Stomach (tissue), 9 donors: Measurements from ENCODE around the gene CC2D2B. TPM values are rescaled to one million over a fixed set of nuclear protein-coding genes. Genes with fewer than 3 reads are reported as not detected.

Experiments used
- DNase-seq, 2 donors: peaks; one replicate each; pipeline versions ENCODE4 v3.0.0 to v3.0.0-alpha.2; 2013 to 2019
- H3K27ac ChIP-seq, 5 donors: fragments of 200-600 bp in 4 of 5; sonication (generic) in 4 of 5; one replicate each; pipeline ENCODE4 v1.5.1; 2013 to 2019; ENCODE audit warnings: mild to moderate bottlenecking in 1 of 5, moderate library complexity in 1 of 5
- H3K27me3 ChIP-seq, 3 donors: fragments of 200-600 bp; sonication (generic); one replicate each; pipeline ENCODE4 v1.5.1; 2017 to 2019; ENCODE audit warnings: mixed run types in 1 of 3
- H3K36me3 ChIP-seq, 4 donors: fragments of 200-600 bp; sonication (generic); 1 replicate in 3 of 4; 2 replicates in 1 of 4; pipeline ENCODE4 v1.5.1; 2016 to 2019
- H3K4me1 ChIP-seq, 4 donors: fragments of 200-600 bp; sonication (generic); one replicate each; pipeline ENCODE4 v1.5.1; 2016 to 2019
- H3K4me3 ChIP-seq, 4 donors: fragments of 200-600 bp; sonication (generic) in 3 of 4; one replicate each; pipeline ENCODE4 v1.5.1; 2016 to 2019; ENCODE audit warnings: mild to moderate bottlenecking in 1 of 4
- H3K9me3 ChIP-seq, 4 donors: fragments of 200-600 bp; sonication (generic); one replicate each; pipeline ENCODE4 v1.5.1; 2016 to 2019
- EP300 ChIP-seq: sonication (generic); formaldehyde crosslinking; IDR thresholded peaks from one replicate; pipeline ENCODE4 v1.6.1; 2017; ENCODE audit warnings: antibody characterized with exemption
- POLR2A ChIP-seq, 4 donors: fragments of 450-650 bp; IDR thresholded peaks; one replicate each; pipeline ENCODE4 v1.6.1; 2016; ENCODE audit warnings: antibody characterized with exemption in 4 of 4, control low read depth in 2 of 4, mild to moderate bottlenecking in 1 of 4, moderate library complexity in 1 of 4
- POLR2AphosphoS5 ChIP-seq, 3 donors: sonication (generic); formaldehyde crosslinking; IDR thresholded peaks; one replicate each; pipeline ENCODE4 v1.6.1; 2016; ENCODE audit warnings: antibody characterized with exemption in 3 of 3
- WGBS, 5 donors: extraction: QIAGEN DNeasy Blood & Tissue Kit in 3 of 5; methylation state at CpG; one replicate each; pipeline versions ENCODE4 v1.1.5 to v1.1.7; 2013 to 2018; 5-methylcytosine and 5-hydroxymethylcytosine counted together
- intact Hi-C: fragments of 100-400 bp; cut with DNase I; formaldehyde crosslinking; loops from one replicate; pipeline ENCODE4 v1.15.1; 2023; ENCODE audit warnings: low total_unique reads
- polyA plus RNA-seq, 3 donors: library from polyadenylated mRNA; stranded (reverse); fragments of 200-250 nt; gene quantifications; one replicate each; pipeline ENCODE4 v1.2.3, GENCODE V29; 2013
- total RNA-seq, 5 donors: library from RNA; depleted of rRNA; stranded (reverse); fragments of >200 nt; gene quantifications; one replicate each; pipeline versions ENCODE4 v1.1.0 to v1.2.3, GENCODE V29; 2014 to 2016
- TF ChIP-seq, protein P1 (sequence below), 7 experiments: fragments of 450-650 bp in 4 of 7; fragments of 200-600 bp in 3 of 7; sonication (generic) in 3 of 7; IDR thresholded peaks; one replicate each; pipeline ENCODE4 v1.5.1; 2016 to 2019; ENCODE audit warnings: antibody characterized with exemption in 7 of 7, control low read depth in 2 of 7, mild to moderate bottlenecking in 1 of 7
- donor health status: healthy with polysubstance abuse.
- donor health status: Bipolar disorder and iron deficiency.
- donor health status: healthy.

Gene CC2D2B
- total and polyA plus RNA-seq, 8 donors = 0.12 to 9.2 (median 1.2) TPM; not detected in 3

DNA sequence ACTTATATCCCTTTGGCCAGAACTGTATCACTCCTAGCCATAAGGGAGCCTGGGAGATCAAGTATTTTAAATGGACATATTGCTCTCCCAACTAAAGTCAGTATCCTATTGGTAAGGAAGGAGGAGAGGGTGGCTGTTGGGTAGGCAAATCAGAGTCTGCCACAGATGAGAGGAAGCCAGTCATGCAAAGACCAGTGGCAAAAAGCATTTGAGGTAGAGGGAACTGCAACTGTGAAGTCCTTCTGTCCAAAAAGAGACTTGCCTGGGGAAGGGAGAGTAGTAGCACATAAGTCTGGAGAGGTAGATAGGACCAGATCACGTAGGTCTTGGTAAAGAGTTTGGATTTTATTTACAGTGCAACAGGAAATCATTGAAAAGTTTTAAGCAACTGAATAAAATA is 126.8 kb downstream of the CC2D2B start:
- no peak for DNase-seq
- no peaks in the 10 kb centered on the region for H3K36me3 ChIP-seq
- 89 to 100% (median 97%) methylated on average over 1 of the region's 1 CpG for WGBS, 5 donors
- no peak overlapping the region for H3K27ac ChIP-seq
- H3K4me3 ChIP-seq = no peak overlapping the region
- no peaks in the 10 kb centered on the region for H3K9me3 ChIP-seq
- H3K4me1 ChIP-seq = no peaks in the 10 kb centered on the region
- intact Hi-C loops = no loop called here
- no peaks in the 10 kb centered on the region for H3K27me3 ChIP-seq
- no peak for TF ChIP-seq EP300
- TF ChIP-seq, protein P1, sequence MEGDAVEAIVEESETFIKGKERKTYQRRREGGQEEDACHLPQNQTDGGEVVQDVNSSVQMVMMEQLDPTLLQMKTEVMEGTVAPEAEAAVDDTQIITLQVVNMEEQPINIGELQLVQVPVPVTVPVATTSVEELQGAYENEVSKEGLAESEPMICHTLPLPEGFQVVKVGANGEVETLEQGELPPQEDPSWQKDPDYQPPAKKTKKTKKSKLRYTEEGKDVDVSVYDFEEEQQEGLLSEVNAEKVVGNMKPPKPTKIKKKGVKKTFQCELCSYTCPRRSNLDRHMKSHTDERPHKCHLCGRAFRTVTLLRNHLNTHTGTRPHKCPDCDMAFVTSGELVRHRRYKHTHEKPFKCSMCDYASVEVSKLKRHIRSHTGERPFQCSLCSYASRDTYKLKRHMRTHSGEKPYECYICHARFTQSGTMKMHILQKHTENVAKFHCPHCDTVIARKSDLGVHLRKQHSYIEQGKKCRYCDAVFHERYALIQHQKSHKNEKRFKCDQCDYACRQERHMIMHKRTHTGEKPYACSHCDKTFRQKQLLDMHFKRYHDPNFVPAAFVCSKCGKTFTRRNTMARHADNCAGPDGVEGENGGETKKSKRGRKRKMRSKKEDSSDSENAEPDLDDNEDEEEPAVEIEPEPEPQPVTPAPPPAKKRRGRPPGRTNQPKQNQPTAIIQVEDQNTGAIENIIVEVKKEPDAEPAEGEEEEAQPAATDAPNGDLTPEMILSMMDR (IDR thresholded peaks at IDR 0.05) = no peak
- TF ChIP-seq POLR2A (IDR thresholded peaks at IDR 0.05) = no peak
- TF ChIP-seq POLR2AphosphoS5 (IDR thresholded peaks at IDR 0.05) = no peak

DNA sequence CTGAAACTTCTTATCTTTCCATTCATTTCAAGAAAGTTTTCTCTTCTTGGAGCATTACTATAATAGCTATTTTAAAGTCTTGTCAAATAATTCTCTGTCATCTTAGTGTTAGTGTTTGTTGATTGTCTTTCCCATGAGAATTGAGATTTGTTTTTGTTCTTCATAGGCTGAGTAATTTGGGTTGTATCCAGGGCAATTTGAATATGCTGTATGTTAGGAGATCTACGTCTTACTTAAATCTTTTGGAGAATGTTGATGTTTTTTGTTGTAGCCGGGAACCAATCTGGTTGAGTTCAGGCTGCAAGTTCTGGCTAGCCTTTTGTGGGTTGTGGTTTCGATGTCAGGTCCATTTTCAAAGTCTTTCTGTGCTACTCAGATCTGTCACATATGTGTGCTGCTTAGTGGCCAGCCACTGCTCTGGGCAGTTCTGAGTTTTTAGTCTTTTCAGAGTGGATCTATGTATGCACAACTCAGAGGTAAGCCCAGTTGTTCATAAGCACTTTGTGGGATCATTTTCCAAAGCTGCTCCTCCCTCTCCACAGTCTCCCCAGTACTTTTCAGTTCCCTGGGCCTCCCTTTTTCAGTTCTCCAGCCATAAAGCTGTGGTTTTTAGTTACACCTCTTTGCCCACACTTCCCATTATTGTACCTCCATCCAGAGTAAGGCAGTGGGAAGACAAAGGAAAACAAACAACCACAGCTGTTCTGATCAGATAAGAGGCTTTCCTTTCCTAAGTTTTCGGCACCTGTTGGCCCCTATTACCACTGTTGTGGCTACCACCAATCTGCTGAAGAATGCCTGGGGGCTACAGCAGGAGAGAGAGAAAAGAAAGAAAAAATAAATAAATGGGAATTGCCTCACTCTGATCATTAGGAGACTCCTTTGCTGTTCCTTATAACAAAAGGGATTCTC is 131.0 kb downstream of the CC2D2B start:
- Histone ChIP-seq H3K4me1 (peaks cover 0 to 8% (median 4%) of the 10 kb centered on the region in 4 donors), H3K27ac (no peak overlapping the region), H3K27me3 (no peaks in the 10 kb centered on the region), H3K9me3 (no peaks in the 10 kb centered on the region), H3K36me3 (no peaks in the 10 kb centered on the region), H3K4me3 (no peak overlapping the region)
- intact Hi-C loops = no loop called here
- WGBS, 5 donors = 79 to 89% (median 83%) methylated on average over 4 of the region's 4 CpGs
- DNase-seq = no peak
- TF ChIP-seq EP300 (no peak), POLR2AphosphoS5 (IDR thresholded peaks at IDR 0.05) (no peak), POLR2A (IDR thresholded peaks at IDR 0.05) (no peak)
- TF ChIP-seq, protein P1 (IDR thresholded peaks at IDR 0.05) = no peak

DNA sequence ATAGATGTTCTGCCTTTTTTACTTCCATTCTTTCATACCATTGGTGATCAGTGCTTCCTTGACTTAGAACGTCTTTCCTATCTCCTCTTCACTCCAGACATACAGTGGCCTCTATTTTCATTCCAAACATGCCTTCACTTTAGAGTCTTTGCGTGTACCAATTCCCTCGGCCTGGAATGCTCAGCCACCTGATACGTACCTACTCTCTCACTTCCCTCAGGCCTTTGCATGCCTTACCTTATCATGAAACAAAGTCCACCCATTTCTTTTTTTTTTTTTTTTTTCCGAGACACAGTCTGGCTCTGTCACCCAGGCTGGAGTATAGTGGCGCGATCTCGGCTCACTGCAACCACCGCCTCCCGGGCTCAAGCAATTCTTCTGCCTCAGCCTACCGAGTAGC is 133.4 kb downstream of the CC2D2B start:
- intact Hi-C loops = no loop called here
- DNase-seq = no peak
- Histone ChIP-seq H3K4me1 (peaks cover 9 to 25% (median 19%) of the 10 kb centered on the region in 4 donors), H3K4me3 (no peak overlapping the region), H3K27ac (no peak overlapping the region), H3K9me3 (no peaks in the 10 kb centered on the region), H3K36me3 (no peaks in the 10 kb centered on the region), H3K27me3 (no peaks in the 10 kb centered on the region)
- TF ChIP-seq POLR2A (IDR thresholded peaks at IDR 0.05) = no peak
- no peak for TF ChIP-seq EP300
- TF ChIP-seq, protein P1 (IDR thresholded peaks at IDR 0.05) = no peak
- TF ChIP-seq POLR2AphosphoS5 (IDR thresholded peaks at IDR 0.05) = no peak
- WGBS, 5 donors = 89 to 96% (median 94%) methylated on average over 11 of the region's 11 CpGs

DNA sequence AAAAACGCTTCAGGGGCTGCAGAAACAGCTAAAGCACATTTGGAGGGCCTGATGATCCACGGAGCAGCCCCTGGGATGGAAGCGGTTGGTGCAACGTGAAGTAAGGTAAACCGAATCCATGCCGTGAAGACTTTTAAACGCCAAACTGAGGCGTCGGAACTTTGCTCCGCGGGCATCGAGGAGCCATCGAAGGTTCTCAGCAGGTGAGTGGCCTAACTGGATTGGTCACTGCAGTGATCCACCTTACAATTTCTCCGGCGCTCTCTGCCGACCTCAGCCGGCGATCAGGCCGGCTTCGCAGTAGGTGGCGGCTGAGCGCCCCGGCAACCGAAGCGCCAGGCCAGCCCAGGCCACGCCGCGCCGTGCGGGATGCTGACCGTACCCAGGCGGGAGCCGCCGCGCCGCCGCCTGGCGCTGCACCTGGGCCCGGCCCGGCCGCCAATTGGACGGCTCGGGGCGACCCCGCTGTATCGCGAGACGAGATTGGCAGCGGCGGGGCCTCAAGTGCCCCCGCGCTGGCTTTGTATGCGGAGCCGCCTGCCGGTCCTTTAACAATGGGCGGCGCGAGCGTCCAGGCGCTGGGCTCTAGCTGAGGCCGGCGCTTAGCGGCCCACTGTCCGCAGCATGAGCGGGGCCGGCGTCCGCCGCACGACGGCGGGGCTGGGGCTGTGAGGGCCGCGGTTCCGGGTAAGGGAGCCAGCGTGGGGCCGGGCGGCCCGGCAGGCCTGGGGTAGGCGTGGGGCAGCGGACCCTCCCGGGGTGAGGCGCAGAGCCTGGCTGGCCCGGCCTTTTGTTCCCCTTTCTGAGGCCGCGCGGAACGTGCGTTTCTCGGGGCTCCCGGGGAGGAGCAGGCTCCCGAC is 135.5 kb downstream of the CC2D2B start, which contains the start of gene CCNJ:
CCNJ (plus strand) TSS at position 551 of the 860 bp plus-strand sequence. CDS start 811 bp downstream, outside the sequence.
- H3K9me3 ChIP-seq = no peaks in the 10 kb centered on the region
- 4 to 6% (median 4%) methylated on average over 40 to 92 of the region's 92 CpGs for WGBS, 5 donors
- H3K4me1 ChIP-seq = peaks cover 9 to 34% (median 22%) of the 10 kb centered on the region in 4 donors
- H3K27me3 ChIP-seq = no peaks in the 10 kb centered on the region
- H3K36me3 ChIP-seq = peaks cover 0 to 10% (median 2%) of the 10 kb centered on the region in 4 donors
- H3K4me3 ChIP-seq = peak within 1 kb of the TSS; percentile 78 to 82 (median 80)
- TF ChIP-seq POLR2AphosphoS5 (IDR thresholded peaks at IDR 0.05) = peak; percentile 64 to 83 (median 76)
- no peak for TF ChIP-seq EP300
- peak in 1 of 4 donors; percentile 25 for TF ChIP-seq POLR2A (IDR thresholded peaks at IDR 0.05)
- TF ChIP-seq, protein P1 (IDR thresholded peaks at IDR 0.05) = no peak
- H3K27ac ChIP-seq = peak within 1 kb of the TSS; percentile 85 to 94 (median 92)
- peak; percentile 91 to 97 for DNase-seq
- intact Hi-C loops = no loop called here
